GM10266 (cell line): ENCODE data around the gene AKAP5.
"Not testable (repeated sequence)": the region's sequence is repeated elsewhere in the genome, so short reads cannot be mapped to it uniquely, and the experiment has no call there.

ENCODE experiments used
- DNase-seq: peaks from one replicate; pipeline ENCODE4 v3.0.0; 2012; ENCODE audit errors: extremely low spot score
- CTCF ChIP-seq: IDR thresholded peaks from 2 replicates; pipeline ENCODE4 v1.5.1; 2012; ENCODE audit warnings: mild to moderate bottlenecking, low read depth; ENCODE audit not compliant: control insufficient read depth, insufficient read depth; ENCODE audit errors: missing control alignments

AKAP5 gene

GRCh38 chr14:64508215-64508776, 43.0 kb downstream of the AKAP5 start:
- peak; percentile 56 for DNase-seq

GRCh38 chr14:64509036-64509435, 43.7 kb downstream of the AKAP5 start:
- no peak for TF ChIP-seq CTCF
- DNase-seq, result no peak

More at GRCh38 chr14:64508215-64508776, 43.0 kb downstream of the AKAP5 start:
- TF ChIP-seq CTCF, result no peak

GRCh38 chr14:64510825-64511671, 45.7 kb downstream of the AKAP5 start:
- DNase-seq, result no peak
- TF ChIP-seq CTCF, result peak; percentile 87

GRCh38 chr14:64513271-64513670, 48.0 kb downstream of the AKAP5 start:
- no peak for TF ChIP-seq CTCF

GRCh38 chr14:64515053-64515452, 49.8 kb downstream of the AKAP5 start:
- no peak for DNase-seq
- no peak for TF ChIP-seq CTCF

More at GRCh38 chr14:64513271-64513670, 48.0 kb downstream of the AKAP5 start:
- DNase-seq, result no peak

- no peak for TF ChIP-seq CTCF
- no peak for DNase-seq
Observed at GRCh38 chr14:64516969-64517368, 51.7 kb downstream of the AKAP5 start.

- not testable (repeated sequence) for DNase-seq
Observed at GRCh38 chr14:64517667-64518066, 52.4 kb downstream of the AKAP5 start.
